K562 (cell line): Measurements from ENCODE around the gene LSM4. TPM values are rescaled to one million over a fixed set of nuclear protein-coding genes. Genes with fewer than 3 reads are reported as not detected.

Experiments
- CEBPZ ChIP-seq: fragments of 150-350 bp; IDR thresholded peaks from 2 replicates; pipeline ENCODE4 v1.6.1; 2014; ENCODE audit warnings: low read depth, mild to moderate bottlenecking, low read length, borderline replicate concordance
- DLX4 ChIP-seq: fragments of 250-450 bp; sonication (Bioruptor Pico); IDR thresholded peaks from 2 replicates; pipeline ENCODE4 v1.6.1; 2021; ENCODE audit warnings: mild to moderate bottlenecking
- GABPB2 ChIP-seq: fragments of 250-450 bp; sonication (Bioruptor Pico); conservative IDR thresholded peaks from 2 replicates; pipeline ENCODE4 v1.5.1; 2021; ENCODE audit warnings: mild to moderate bottlenecking
- MNT ChIP-seq, 2 experiments: fragments of 450-650 bp; conservative IDR thresholded peaks; 2 replicates each; pipeline ENCODE4 v1.6.1; 2017; ENCODE audit warnings: mild to moderate bottlenecking in 2 of 2, moderate library complexity in 2 of 2
- PBX2 ChIP-seq, 2 experiments: IDR thresholded peaks in 1 of 2; conservative IDR thresholded peaks in 1 of 2; 2 replicates each; pipeline ENCODE4 v1.6.1; 2016; ENCODE audit warnings: low read depth in 2 of 2, mild to moderate bottlenecking in 1 of 2, missing compliant biosample characterization in 1 of 2, missing genetic modification characterization in 1 of 2, moderate library complexity in 1 of 2
- SMC3 ChIP-seq: conservative IDR thresholded peaks from 2 replicates; pipeline ENCODE4 v1.6.1; 2011; ENCODE audit warnings: low read depth, low read length, improper control_type of control experiment; ENCODE audit not compliant: insufficient read depth
- SNRNP70 ChIP-seq: fragments of 200-400 bp; formaldehyde crosslinking; optimal IDR thresholded peaks from 2 replicates; pipeline ENCODE3; 2017; ENCODE audit warnings: low read depth, low read length
- SREBF2 ChIP-seq: sonication (generic); formaldehyde crosslinking; IDR thresholded peaks from 2 replicates; pipeline ENCODE4 v1.4.0; 2020; ENCODE audit warnings: mild to moderate bottlenecking, missing genetic modification reagents
- STAT5B ChIP-seq: fragments of 250-450 bp; sonication (Bioruptor Pico); IDR thresholded peaks from 2 replicates; pipeline ENCODE4 v1.8.0; 2021; ENCODE audit warnings: mild to moderate bottlenecking, inconsistent platforms
- TARDBP ChIP-seq: fragments of 450-650 bp; IDR thresholded peaks from 2 replicates; pipeline ENCODE4 v1.6.1; 2016
- THRA ChIP-seq: fragments of 450-650 bp; IDR thresholded peaks from 2 replicates; pipeline ENCODE4 v1.6.1; 2017; ENCODE audit warnings: mild to moderate bottlenecking, moderate library complexity
- ZNF639 ChIP-seq, 2 experiments: fragments of 200-800 bp in 1 of 2; sonication (Bioruptor generic) in 1 of 2; sonication (generic) in 1 of 2; formaldehyde crosslinking in 1 of 2; IDR thresholded peaks in 1 of 2; conservative IDR thresholded peaks in 1 of 2; 2 replicates each; pipeline versions ENCODE4 v1.5.0 to v1.6.1; 2016 to 2020; ENCODE audit warnings: missing compliant biosample characterization in 1 of 2, missing genetic modification characterization in 1 of 2, missing genetic modification reagents in 1 of 2
- ZNF696 ChIP-seq: fragments of 250-450 bp; sonication (Bioruptor Pico); conservative IDR thresholded peaks from 2 replicates; pipeline ENCODE4 v1.4.0; 2020; ENCODE audit warnings: mild to moderate bottlenecking, moderate library complexity
- ZNF79 ChIP-seq: fragments of 250-450 bp; sonication (Bioruptor Pico); IDR thresholded peaks from 2 replicates; pipeline ENCODE4 v1.4.0; 2020; ENCODE audit warnings: low read depth, mild to moderate bottlenecking, moderate library complexity
- polyA plus RNA-seq, 8 experiments: library from polyadenylated mRNA; depleted of rRNA in 4 of 8; stranded (reverse) in 5 of 8; unstranded in 3 of 8; fragments of >200 nt; fragmentation: Nextera tagmentation in 2 of 8; fragmentation: Illumina TruSeq in 1 of 8; extraction: Ambion mirVana in 2 of 8; extraction: Trizol in 1 of 8; gene quantifications; 2 replicates each; pipeline versions ENCODE4 v1.2.1 to v1.2.3, GENCODE V29; 2011 to 2014; ENCODE audit warnings: inconsistent platforms in 1 of 8, missing spikeins in 1 of 8
- total RNA-seq, 7 experiments: library from RNA; depleted of rRNA in 6 of 7; stranded (reverse); fragments of >200 nt in 6 of 7; fragmentation: Illumina TruSeq in 2 of 7; extraction: Trizol in 2 of 7; gene quantifications; 2 replicates each; pipeline versions ENCODE4 v1.2.1 to v1.2.3, GENCODE V29; 2011 to 2021; ENCODE audit warnings: low replicate concordance in 1 of 7

Gene LSM4
- total and polyA plus RNA-seq, 9 of the 15 experiments (the other 6 are each of a cell fraction or from before 2014, with no cell fraction given): 11.9 to 763 (median 202) TPM

- TF ChIP-seq MNT (conservative IDR thresholded peaks at IDR 0.05) (peak in 1 of 2 experiments; percentile 55; a peak in 3 of 4 replicates), STAT5B (CRISPR knock-in tag) (0 out of 2 replicates have a peak, but pooled peaks have one; percentile 6), ZNF696 (no peak), ZNF639 (CRISPR knock-in tag; conservative IDR thresholded peaks at IDR 0.05 in 1 of 2, IDR thresholded peaks at IDR 0.05 in 1 of 2) (peak in 1 of 2 experiments; percentile 86; a peak in 2 of 4 replicates), THRA (no peak), CEBPZ (no peak), TARDBP (no peak), ZNF79 (CRISPR knock-in tag) (0 out of 2 replicates have a peak, but pooled peaks have one; percentile 23), GABPB2 (CRISPR knock-in tag) (no peak), DLX4 (CRISPR knock-in tag) (no peak), SMC3 (no peak), SNRNP70 (no peak), PBX2 (CRISPR knock-in tag; IDR thresholded peaks at IDR 0.05; ENCODE audit: low read depth) (no peak), PBX2 (tag; conservative IDR thresholded peaks at IDR 0.05; ENCODE audit: low read depth) (peak; percentile 35), SREBF2 (CRISPR knock-in tag) (no peak)
These were observed 42.1 kb upstream of the LSM4 start (continued) for GRCh38 chr19:18364826-18365528.
